ENCODE measurements around the gene SIRT5.

Gene SIRT5

GRCh38 chr6:13638014-13638413 lies 63.6 kb downstream of the SIRT5 start:
- Histone ChIP-seq H3K4me1 (ENCODE audit: control insufficient read depth, insufficient read depth, low read length) (peaks cover 42% of the 10 kb centered on the region), H3K9ac (ENCODE audit: low read depth, low read length) (no peak overlapping the region), H3K27me3 (ENCODE audit: control insufficient read depth, insufficient read depth, low read length) (no peaks in the 10 kb centered on the region), H3K4me3 (ENCODE audit: low read depth, low read length) (no peak overlapping the region), H3K9me3 (ENCODE audit: control insufficient read depth, insufficient read depth, low read length) (no peaks in the 10 kb centered on the region), H3K36me3 (ENCODE audit: control insufficient read depth, insufficient read depth, low read length) (peaks cover 31% of the 10 kb centered on the region), H3K27ac (ENCODE audit: low read depth, low read length) (peak overlapping the region; percentile 82)

GRCh38 chr6:13638626-13639025 lies 64.2 kb downstream of the SIRT5 start:
- Histone ChIP-seq H3K4me3 (ENCODE audit: low read depth, low read length) (no peak overlapping the region), H3K27ac (ENCODE audit: low read depth, low read length) (no peak overlapping the region), H3K36me3 (ENCODE audit: control insufficient read depth, insufficient read depth, low read length) (peaks cover 29% of the 10 kb centered on the region), H3K9ac (ENCODE audit: low read depth, low read length) (no peak overlapping the region), H3K9me3 (ENCODE audit: control insufficient read depth, insufficient read depth, low read length) (no peaks in the 10 kb centered on the region), H3K4me1 (ENCODE audit: control insufficient read depth, insufficient read depth, low read length) (peaks cover 42% of the 10 kb centered on the region), H3K27me3 (ENCODE audit: control insufficient read depth, insufficient read depth, low read length) (no peaks in the 10 kb centered on the region)

- H3K9me3 ChIP-seq (ENCODE audit: control insufficient read depth, insufficient read depth, low read length) = no peaks in the 10 kb centered on the region
- H3K27me3 ChIP-seq (ENCODE audit: control insufficient read depth, insufficient read depth, low read length) = no peaks in the 10 kb centered on the region
- H3K9ac ChIP-seq (ENCODE audit: low read depth, low read length) = no peak overlapping the region
- peaks cover 29% of the 10 kb centered on the region for H3K4me1 ChIP-seq (ENCODE audit: control insufficient read depth, insufficient read depth, low read length)
- H3K36me3 ChIP-seq (ENCODE audit: control insufficient read depth, insufficient read depth, low read length) = peaks cover 41% of the 10 kb centered on the region
- no peak overlapping the region for H3K4me3 ChIP-seq (ENCODE audit: low read depth, low read length)
- no peak overlapping the region for H3K27ac ChIP-seq (ENCODE audit: low read depth, low read length)
Measured at GRCh38 chr6:13641315-13641714, 66.9 kb downstream of the SIRT5 start.

- Histone ChIP-seq H3K4me1 (ENCODE audit: control insufficient read depth, insufficient read depth, low read length) (peaks cover 11% of the 10 kb centered on the region), H3K27ac (ENCODE audit: low read depth, low read length) (no peak overlapping the region), H3K36me3 (ENCODE audit: control insufficient read depth, insufficient read depth, low read length) (peaks cover 31% of the 10 kb centered on the region)
Measured at GRCh38 chr6:13643125-13643524, 68.7 kb downstream of the SIRT5 start.

GRCh38 chr6:13648850-13649249 lies 74.4 kb downstream of the SIRT5 start:
- H3K36me3 ChIP-seq (ENCODE audit: control insufficient read depth, insufficient read depth, low read length) = peaks cover 13% of the 10 kb centered on the region; the same call in 1 of the 2 replicates

More at GRCh38 chr6:13643125-13643524, 68.7 kb downstream of the SIRT5 start:
- H3K9ac ChIP-seq (ENCODE audit: low read depth, low read length) = no peak overlapping the region
- H3K9me3 ChIP-seq (ENCODE audit: control insufficient read depth, insufficient read depth, low read length) = no peaks in the 10 kb centered on the region
- no peaks in the 10 kb centered on the region for H3K27me3 ChIP-seq (ENCODE audit: control insufficient read depth, insufficient read depth, low read length)
- no peak overlapping the region for H3K4me3 ChIP-seq (ENCODE audit: low read depth, low read length)

GRCh38 chr6:13649393-13649792 lies 75.0 kb downstream of the SIRT5 start:
- Histone ChIP-seq H3K4me3 (ENCODE audit: low read depth, low read length) (no peak overlapping the region), H3K9me3 (ENCODE audit: control insufficient read depth, insufficient read depth, low read length) (no peaks in the 10 kb centered on the region), H3K27me3 (ENCODE audit: control insufficient read depth, insufficient read depth, low read length) (no peaks in the 10 kb centered on the region), H3K27ac (ENCODE audit: low read depth, low read length) (no peak overlapping the region), H3K36me3 (ENCODE audit: control insufficient read depth, insufficient read depth, low read length) (peaks cover 8% of the 10 kb centered on the region; the same call in 1 of the 2 replicates), H3K4me1 (ENCODE audit: control insufficient read depth, insufficient read depth, low read length) (no peaks in the 10 kb centered on the region), H3K9ac (ENCODE audit: low read depth, low read length) (no peak overlapping the region)

More at GRCh38 chr6:13648850-13649249, 74.4 kb downstream of the SIRT5 start:
- Histone ChIP-seq H3K9ac (ENCODE audit: low read depth, low read length) (no peak overlapping the region), H3K4me1 (ENCODE audit: control insufficient read depth, insufficient read depth, low read length) (no peaks in the 10 kb centered on the region), H3K4me3 (ENCODE audit: low read depth, low read length) (no peak overlapping the region), H3K27ac (ENCODE audit: low read depth, low read length) (no peak overlapping the region), H3K27me3 (ENCODE audit: control insufficient read depth, insufficient read depth, low read length) (no peaks in the 10 kb centered on the region), H3K9me3 (ENCODE audit: control insufficient read depth, insufficient read depth, low read length) (no peaks in the 10 kb centered on the region)

GRCh38 chr6:13653296-13653695 lies 78.9 kb downstream of the SIRT5 start:
- no peak overlapping the region for H3K4me3 ChIP-seq (ENCODE audit: low read depth, low read length)
- H3K36me3 ChIP-seq (ENCODE audit: control insufficient read depth, insufficient read depth, low read length) = peaks cover 9% of the 10 kb centered on the region; the same call in 1 of the 2 replicates
- H3K27ac ChIP-seq (ENCODE audit: low read depth, low read length) = no peak overlapping the region
- H3K4me1 ChIP-seq (ENCODE audit: control insufficient read depth, insufficient read depth, low read length) = peaks cover 9% of the 10 kb centered on the region; the same call in 1 of the 2 replicates
- no peaks in the 10 kb centered on the region for H3K27me3 ChIP-seq (ENCODE audit: control insufficient read depth, insufficient read depth, low read length)
- no peak overlapping the region for H3K9ac ChIP-seq (ENCODE audit: low read depth, low read length)
- no peaks in the 10 kb centered on the region for H3K9me3 ChIP-seq (ENCODE audit: control insufficient read depth, insufficient read depth, low read length)

- Histone ChIP-seq H3K36me3 (ENCODE audit: control insufficient read depth, insufficient read depth, low read length) (peaks cover 9% of the 10 kb centered on the region; the same call in 1 of the 2 replicates), H3K4me3 (ENCODE audit: low read depth, low read length) (no peak overlapping the region), H3K4me1 (ENCODE audit: control insufficient read depth, insufficient read depth, low read length) (peaks cover 9% of the 10 kb centered on the region; the same call in 1 of the 2 replicates), H3K9ac (ENCODE audit: low read depth, low read length) (no peak overlapping the region), H3K27ac (ENCODE audit: low read depth, low read length) (no peak overlapping the region), H3K9me3 (ENCODE audit: control insufficient read depth, insufficient read depth, low read length) (no peaks in the 10 kb centered on the region), H3K27me3 (ENCODE audit: control insufficient read depth, insufficient read depth, low read length) (no peaks in the 10 kb centered on the region)
Measured at GRCh38 chr6:13654496-13654895, 80.1 kb downstream of the SIRT5 start.

- no peaks in the 10 kb centered on the region for H3K9me3 ChIP-seq (ENCODE audit: control insufficient read depth, insufficient read depth, low read length)
- H3K4me3 ChIP-seq (ENCODE audit: low read depth, low read length) = no peak overlapping the region
- H3K27ac ChIP-seq (ENCODE audit: low read depth, low read length) = no peak overlapping the region
- H3K9ac ChIP-seq (ENCODE audit: low read depth, low read length) = no peak overlapping the region
- H3K36me3 ChIP-seq (ENCODE audit: control insufficient read depth, insufficient read depth, low read length) = peaks cover 9% of the 10 kb centered on the region; the same call in 1 of the 2 replicates
- peaks cover 9% of the 10 kb centered on the region; the same call in 1 of the 2 replicates for H3K4me1 ChIP-seq (ENCODE audit: control insufficient read depth, insufficient read depth, low read length)
- no peaks in the 10 kb centered on the region for H3K27me3 ChIP-seq (ENCODE audit: control insufficient read depth, insufficient read depth, low read length)
Measured at GRCh38 chr6:13655700-13656099, 81.3 kb downstream of the SIRT5 start.

- Histone ChIP-seq H3K27ac (ENCODE audit: low read depth, low read length) (no peak overlapping the region), H3K9ac (ENCODE audit: low read depth, low read length) (no peak overlapping the region), H3K4me3 (ENCODE audit: low read depth, low read length) (no peak overlapping the region), H3K36me3 (ENCODE audit: control insufficient read depth, insufficient read depth, low read length) (peaks cover 5% of the 10 kb centered on the region; the same call in 1 of the 2 replicates), H3K27me3 (ENCODE audit: control insufficient read depth, insufficient read depth, low read length) (no peaks in the 10 kb centered on the region), H3K9me3 (ENCODE audit: control insufficient read depth, insufficient read depth, low read length) (no peaks in the 10 kb centered on the region), H3K4me1 (ENCODE audit: control insufficient read depth, insufficient read depth, low read length) (peaks cover 24% of the 10 kb centered on the region)
Measured at GRCh38 chr6:13660273-13660672, 85.9 kb downstream of the SIRT5 start.

- Histone ChIP-seq H3K27ac (ENCODE audit: low read depth, low read length) (no peak overlapping the region), H3K4me3 (ENCODE audit: low read depth, low read length) (no peak overlapping the region), H3K4me1 (ENCODE audit: control insufficient read depth, insufficient read depth, low read length) (peaks cover 21% of the 10 kb centered on the region), H3K9ac (ENCODE audit: low read depth, low read length) (no peak overlapping the region), H3K36me3 (ENCODE audit: control insufficient read depth, insufficient read depth, low read length) (peaks cover 5% of the 10 kb centered on the region; the same call in 1 of the 2 replicates), H3K27me3 (ENCODE audit: control insufficient read depth, insufficient read depth, low read length) (no peaks in the 10 kb centered on the region), H3K9me3 (ENCODE audit: control insufficient read depth, insufficient read depth, low read length) (no peaks in the 10 kb centered on the region)
Measured at GRCh38 chr6:13660893-13661292, 86.5 kb downstream of the SIRT5 start.

Measured in HUES48 (cell line).